MCF 10A (cell line): ENCODE measurements around the gene NANS. TPM values are rescaled to one million over a fixed set of nuclear protein-coding genes. Genes with fewer than 3 reads are reported as not detected.

Experiments used
- BruUV-seq: library from RNA; stranded (reverse); fragments of 400-500 nt; replicated peaks from 2 replicates; lab custom pipeline; 2021; lab: Mats Ljungman, UMichigan
- CTCF ChIA-PET: fragments of 300-600 bp; sonication (Branson Sonifier 250); formaldehyde crosslinking; extraction: SDS; loops from one replicate; lab custom pipeline; 2021; ENCODE audit warnings: antibody characterized with exemption, inconsistent platforms; lab: Yijun Ruan, JAX
- POLR2A ChIA-PET: fragments of 300-600, 350-650 bp; sonication (Branson Sonifier 250); formaldehyde crosslinking; extraction: SDS; loops from one replicate; lab custom pipeline; 2020; ENCODE audit warnings: antibody characterized with exemption, inconsistent platforms; lab: Yijun Ruan, JAX
- DNase-seq: peaks from one replicate; pipeline ENCODE4 v3.0.0-alpha.2; 2018; ENCODE audit not compliant: unreplicated experiment
- H3K27ac Mint-ChIP-seq: one replicate; pipeline ENCODE4 v1.8.0; 2022; ENCODE audit warnings: mild to moderate bottlenecking, low read depth, mixed read lengths; ENCODE audit not compliant: unreplicated experiment
- H3K27me3 Mint-ChIP-seq: one replicate; pipeline ENCODE4 v1.8.0; 2022; ENCODE audit warnings: mixed read lengths; ENCODE audit not compliant: insufficient read depth, unreplicated experiment
- H3K36me3 Mint-ChIP-seq: one replicate; pipeline ENCODE4 v1.8.0; 2022; ENCODE audit warnings: mild to moderate bottlenecking, moderate library complexity, mixed read lengths; ENCODE audit not compliant: insufficient read depth, unreplicated experiment
- H3K4me1 Mint-ChIP-seq: one replicate; pipeline ENCODE4 v1.8.0; 2022; ENCODE audit warnings: mixed read lengths; ENCODE audit not compliant: insufficient read depth, unreplicated experiment
- H3K4me3 Mint-ChIP-seq: one replicate; pipeline ENCODE4 v1.8.0; 2022; ENCODE audit warnings: mild to moderate bottlenecking, moderate library complexity, mixed read lengths; ENCODE audit not compliant: unreplicated experiment
- H3K9me3 Mint-ChIP-seq: one replicate; pipeline ENCODE4 v1.8.0; 2022; ENCODE audit warnings: mixed read lengths; ENCODE audit not compliant: unreplicated experiment
- intact Hi-C: fragments of 100-400 bp; cut with micrococcal nuclease; formaldehyde crosslinking; loops from 2 replicates; pipeline ENCODE4 v1.14.1; 2022
- total RNA-seq: library from RNA; stranded (reverse); gene quantifications from 2 replicates; pipeline ENCODE4 v1.2.3, GENCODE V29; 2022
- TF ChIP-seq, protein P1 (sequence below): fragments of 200-600 bp; IDR thresholded peaks from one replicate; pipeline ENCODE4 v1.8.0; 2022; ENCODE audit warnings: antibody characterized with exemption, mild to moderate bottlenecking; ENCODE audit not compliant: unreplicated experiment

The NANS gene
- total RNA-seq, 1 experiment from 2014 or later = 80.8 TPM

DNA sequence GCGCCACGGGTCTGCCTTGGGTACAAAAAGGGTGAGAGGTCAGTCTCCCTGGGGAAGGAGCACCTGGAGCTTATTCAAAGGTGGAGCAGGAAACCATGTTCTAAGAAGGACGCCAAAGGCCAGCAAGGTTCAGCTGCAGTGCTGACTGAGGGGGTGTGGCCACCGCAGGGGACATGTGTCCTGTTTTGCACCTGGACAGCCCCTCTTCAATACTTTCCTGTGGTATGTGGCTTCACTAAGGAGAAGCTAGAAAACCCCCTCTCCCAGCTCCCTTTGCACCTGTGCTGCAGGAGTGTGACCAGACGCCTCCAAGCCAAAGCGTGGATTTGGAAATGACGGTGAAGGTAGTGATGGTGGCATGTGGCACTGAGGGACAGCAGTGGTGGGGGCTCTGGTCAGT, 38.9 kb downstream of the NANS start:
- DNase-seq = no peak
- Mint-ChIP-seq H3K36me3 (peaks cover 19% of the 10 kb centered on the region), H3K27ac (no peak overlapping the region), H3K9me3 (no peaks in the 10 kb centered on the region), H3K4me3 (no peak overlapping the region), H3K4me1 (no peaks in the 10 kb centered on the region), H3K27me3 (no peaks in the 10 kb centered on the region)
- intact Hi-C loops = no loop called here
- no TSS peak for BruUV-seq
- CTCF ChIA-PET = interaction anchor here (1.1 to 2.0 kb wide), 2 partner anchors 11 to 22 kb away, joined by 3 to 7 read pairs; no protein-coding TSS in a partner anchor
- POLR2A ChIA-PET = no interaction called here
- TF ChIP-seq, protein P1, sequence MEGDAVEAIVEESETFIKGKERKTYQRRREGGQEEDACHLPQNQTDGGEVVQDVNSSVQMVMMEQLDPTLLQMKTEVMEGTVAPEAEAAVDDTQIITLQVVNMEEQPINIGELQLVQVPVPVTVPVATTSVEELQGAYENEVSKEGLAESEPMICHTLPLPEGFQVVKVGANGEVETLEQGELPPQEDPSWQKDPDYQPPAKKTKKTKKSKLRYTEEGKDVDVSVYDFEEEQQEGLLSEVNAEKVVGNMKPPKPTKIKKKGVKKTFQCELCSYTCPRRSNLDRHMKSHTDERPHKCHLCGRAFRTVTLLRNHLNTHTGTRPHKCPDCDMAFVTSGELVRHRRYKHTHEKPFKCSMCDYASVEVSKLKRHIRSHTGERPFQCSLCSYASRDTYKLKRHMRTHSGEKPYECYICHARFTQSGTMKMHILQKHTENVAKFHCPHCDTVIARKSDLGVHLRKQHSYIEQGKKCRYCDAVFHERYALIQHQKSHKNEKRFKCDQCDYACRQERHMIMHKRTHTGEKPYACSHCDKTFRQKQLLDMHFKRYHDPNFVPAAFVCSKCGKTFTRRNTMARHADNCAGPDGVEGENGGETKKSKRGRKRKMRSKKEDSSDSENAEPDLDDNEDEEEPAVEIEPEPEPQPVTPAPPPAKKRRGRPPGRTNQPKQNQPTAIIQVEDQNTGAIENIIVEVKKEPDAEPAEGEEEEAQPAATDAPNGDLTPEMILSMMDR = no peak

GRCh38 chr9:98096091-98096490, 39.6 kb downstream of the NANS start:
- Mint-ChIP-seq H3K27ac (no peak overlapping the region), H3K9me3 (no peaks in the 10 kb centered on the region), H3K4me1 (no peaks in the 10 kb centered on the region), H3K4me3 (no peak overlapping the region), H3K36me3 (peaks cover 19% of the 10 kb centered on the region), H3K27me3 (no peaks in the 10 kb centered on the region)
- no peak for DNase-seq
- intact Hi-C loops = no loop called here
- ChIA-PET CTCF (interaction anchor here (0.5 to 4.1 kb wide), 4 partner anchors 11 to 27 kb away, joined by 3 to 16 read pairs (median 5); no protein-coding TSS in a partner anchor), POLR2A (no interaction called here)
- TF ChIP-seq, protein P1 = no peak
- no TSS peak for BruUV-seq

GRCh38 chr9:98097836-98098235, 41.3 kb downstream of the NANS start:
- Mint-ChIP-seq H3K4me1 (no peaks in the 10 kb centered on the region), H3K27ac (no peak overlapping the region), H3K27me3 (no peaks in the 10 kb centered on the region), H3K4me3 (no peak overlapping the region), H3K36me3 (peaks cover 20% of the 10 kb centered on the region), H3K9me3 (no peaks in the 10 kb centered on the region)
- CTCF ChIA-PET = interaction anchor here (0.6 to 4.1 kb wide), 6 partner anchors 12 to 159 kb away, joined by 3 to 16 read pairs (median 3); no protein-coding TSS in a partner anchor
- intact Hi-C loops = no loop called here
- no TSS peak for BruUV-seq
- POLR2A ChIA-PET = interaction anchor here (0.5 kb wide), 1 partner anchor 177 kb away, joined by 3 read pairs; no protein-coding TSS in a partner anchor
- DNase-seq = no peak
- TF ChIP-seq, protein P1 = no peak

DNA sequence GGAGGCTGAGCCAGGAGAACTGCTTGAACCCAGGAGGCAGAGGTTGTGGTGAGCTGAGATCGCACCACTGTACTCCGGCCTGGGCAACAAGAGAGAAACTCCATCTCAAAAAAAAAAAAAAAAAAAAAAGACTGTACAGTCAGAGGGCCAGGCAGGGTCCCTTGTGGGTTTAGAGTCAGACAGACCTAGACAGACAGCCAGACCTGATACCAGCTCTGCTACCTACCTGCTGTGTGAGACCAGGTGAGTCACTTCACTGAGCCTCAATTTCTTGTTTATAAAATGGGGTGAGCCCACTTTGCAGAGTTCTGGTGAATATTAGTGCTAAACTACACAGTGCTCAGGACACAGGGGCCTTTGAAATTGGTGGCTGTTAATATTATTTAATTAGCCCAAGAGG, 42.8 kb downstream of the NANS start:
- Mint-ChIP-seq H3K4me3 (no peak overlapping the region), H3K27ac (no peak overlapping the region), H3K36me3 (peaks cover 20% of the 10 kb centered on the region), H3K9me3 (no peaks in the 10 kb centered on the region), H3K27me3 (no peaks in the 10 kb centered on the region), H3K4me1 (no peaks in the 10 kb centered on the region)
- POLR2A ChIA-PET = no interaction called here
- TF ChIP-seq, protein P1 = no peak
- intact Hi-C loops = no loop called here
- BruUV-seq = no TSS peak
- no peak for DNase-seq
- CTCF ChIA-PET = interaction anchor here (0.6 to 4.1 kb wide), 2 partner anchors 25 to 135 kb away, joined by 3 to 16 read pairs; no protein-coding TSS in a partner anchor
